ENCODE data around the gene GLCCI1.

The GLCCI1 gene

GRCh38 chr7:8130663-8131062 lies 162.1 kb downstream of the GLCCI1 start:
- DNase-seq (ENCODE audit: low spot score) = no peak

DNA sequence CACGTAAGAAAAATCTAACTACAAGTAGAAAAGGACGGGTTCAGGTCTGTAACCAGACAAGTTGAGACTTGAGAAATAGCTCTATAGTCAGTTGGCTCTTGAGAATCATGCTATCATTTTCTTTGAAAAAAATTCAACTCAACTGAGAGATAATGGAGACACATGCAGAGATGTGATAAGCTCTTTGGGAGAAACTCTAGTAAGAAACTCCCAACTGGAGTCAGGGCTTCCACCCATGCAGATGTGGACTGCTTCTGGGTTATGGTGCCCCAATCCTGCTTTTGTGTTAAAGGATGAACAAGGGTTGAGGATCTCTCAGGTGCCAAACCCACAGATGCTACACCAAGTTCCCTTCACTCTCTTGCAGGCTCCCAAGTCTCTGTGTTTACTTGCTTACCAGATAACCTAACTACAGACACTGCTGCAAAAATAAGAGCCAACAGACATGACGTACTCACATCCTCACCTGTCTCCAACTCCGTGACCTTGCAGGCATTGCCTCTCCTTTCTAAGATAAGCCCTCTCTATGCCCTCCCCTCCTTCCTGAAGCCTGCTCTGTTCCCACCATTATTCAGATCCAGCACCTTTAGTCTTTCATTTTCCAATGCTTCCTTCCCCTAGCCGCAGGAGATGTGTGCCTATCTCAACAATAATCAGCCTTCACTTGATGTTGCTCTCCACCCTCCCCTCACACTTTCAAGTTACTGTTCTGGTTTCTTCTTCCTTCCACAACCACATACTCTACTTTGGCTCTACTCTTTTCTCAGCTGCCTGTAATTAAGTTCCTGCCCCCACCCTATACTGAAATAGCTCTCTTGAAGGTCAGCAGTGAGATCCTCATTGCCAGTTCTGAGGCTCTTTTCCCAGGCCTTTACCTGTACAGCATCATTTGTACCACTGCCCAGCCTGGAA lies 163.4 kb downstream of the GLCCI1 start:
- DNase-seq (ENCODE audit: low spot score) = no peak

GRCh38 chr7:8133188-8133848 lies 164.7 kb downstream of the GLCCI1 start:
- no peak for DNase-seq (ENCODE audit: low spot score)

DNA sequence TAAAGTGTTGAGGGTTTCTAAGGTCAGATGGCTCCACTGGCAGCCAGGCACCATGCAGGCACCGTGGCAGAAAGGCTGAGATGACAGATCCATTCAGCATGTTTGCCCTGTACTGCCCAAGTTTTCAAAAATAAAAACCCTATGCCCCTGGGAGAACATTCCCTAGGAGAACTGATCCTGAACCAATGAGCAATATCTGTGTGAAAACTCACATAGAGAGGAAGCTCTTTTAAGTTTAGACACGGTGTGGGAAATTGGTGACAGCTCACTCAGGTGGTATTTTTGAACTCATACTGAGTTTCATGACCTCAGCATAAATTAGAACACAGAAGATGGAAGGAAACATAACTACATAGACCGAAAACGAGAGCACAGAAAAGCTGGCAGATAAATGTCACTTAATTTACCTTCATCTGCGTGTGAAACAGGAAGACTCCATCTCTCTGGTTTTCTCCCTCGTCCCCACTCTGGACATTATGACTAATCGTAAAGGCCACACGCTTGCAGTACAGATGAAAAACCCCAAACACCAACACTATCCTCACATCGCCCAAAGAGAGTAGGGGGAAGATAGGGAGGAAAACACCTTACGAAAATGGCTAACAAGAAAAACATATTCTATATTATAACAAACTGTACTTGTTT lies 165.6 kb downstream of the GLCCI1 start:
- no peak for DNase-seq (ENCODE audit: low spot score)

GRCh38 chr7:8135417-8135816 lies 166.8 kb downstream of the GLCCI1 start:
- DNase-seq (ENCODE audit: low spot score) = no peak

DNA sequence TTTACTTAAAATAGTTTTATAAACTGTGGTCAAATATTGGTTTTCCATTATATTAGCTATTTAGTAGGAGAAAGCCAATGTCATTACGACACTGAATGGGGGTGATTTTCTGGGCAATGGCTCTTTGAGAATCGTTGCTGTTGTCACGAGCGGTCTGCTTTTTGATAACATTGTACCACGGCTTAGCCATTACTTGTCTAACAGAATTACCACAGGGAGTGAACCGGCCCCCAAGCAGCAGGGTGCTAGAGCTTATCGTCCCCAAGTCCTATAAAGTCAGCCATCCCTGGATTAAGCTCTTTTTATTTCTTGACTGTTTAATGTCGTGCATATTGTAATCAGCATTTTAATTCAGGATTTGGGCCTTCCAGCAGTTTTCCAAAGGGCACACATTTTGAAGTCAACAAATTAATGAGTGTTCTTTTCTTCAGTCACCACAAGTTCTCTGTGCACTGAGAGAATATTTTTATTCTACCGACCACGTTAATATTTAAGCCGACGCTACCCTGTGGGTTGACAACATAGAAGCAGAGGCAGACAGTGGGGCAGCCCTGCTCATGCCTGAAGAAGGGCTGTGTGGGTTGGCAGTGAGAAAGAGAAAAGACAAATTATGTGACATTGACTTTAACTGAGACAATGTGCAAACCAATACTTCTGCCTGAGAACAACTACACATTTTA lies 167.6 kb downstream of the GLCCI1 start:
- DNase-seq (ENCODE audit: low spot score) = no peak
